ENCODE data around the gene TYW3.

DNA sequence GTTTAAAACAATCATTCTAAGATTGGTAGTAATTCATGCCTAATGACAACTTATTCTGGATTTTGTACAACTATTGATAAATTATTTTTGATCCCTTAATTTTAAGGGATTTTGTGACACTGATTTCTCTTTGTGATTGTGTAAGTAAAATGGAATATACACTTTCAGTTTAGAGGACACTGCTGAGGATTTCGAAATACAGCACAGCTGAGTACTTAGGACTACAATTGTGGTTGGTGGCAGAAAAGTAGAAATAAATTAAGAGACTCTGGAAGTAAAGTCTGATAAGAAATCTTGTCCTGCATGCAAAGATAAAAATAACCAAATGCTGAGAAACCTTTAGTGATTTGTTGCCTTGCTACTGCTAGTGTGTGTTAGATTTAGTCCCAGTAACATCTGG, 40.0 kb downstream of the TYW3 start:
- TF ChIP-seq, protein P1, sequence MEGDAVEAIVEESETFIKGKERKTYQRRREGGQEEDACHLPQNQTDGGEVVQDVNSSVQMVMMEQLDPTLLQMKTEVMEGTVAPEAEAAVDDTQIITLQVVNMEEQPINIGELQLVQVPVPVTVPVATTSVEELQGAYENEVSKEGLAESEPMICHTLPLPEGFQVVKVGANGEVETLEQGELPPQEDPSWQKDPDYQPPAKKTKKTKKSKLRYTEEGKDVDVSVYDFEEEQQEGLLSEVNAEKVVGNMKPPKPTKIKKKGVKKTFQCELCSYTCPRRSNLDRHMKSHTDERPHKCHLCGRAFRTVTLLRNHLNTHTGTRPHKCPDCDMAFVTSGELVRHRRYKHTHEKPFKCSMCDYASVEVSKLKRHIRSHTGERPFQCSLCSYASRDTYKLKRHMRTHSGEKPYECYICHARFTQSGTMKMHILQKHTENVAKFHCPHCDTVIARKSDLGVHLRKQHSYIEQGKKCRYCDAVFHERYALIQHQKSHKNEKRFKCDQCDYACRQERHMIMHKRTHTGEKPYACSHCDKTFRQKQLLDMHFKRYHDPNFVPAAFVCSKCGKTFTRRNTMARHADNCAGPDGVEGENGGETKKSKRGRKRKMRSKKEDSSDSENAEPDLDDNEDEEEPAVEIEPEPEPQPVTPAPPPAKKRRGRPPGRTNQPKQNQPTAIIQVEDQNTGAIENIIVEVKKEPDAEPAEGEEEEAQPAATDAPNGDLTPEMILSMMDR (IDR thresholded peaks at IDR 0.05) = no peak
- TF ChIP-seq POLR2A (IDR thresholded peaks at IDR 0.05) = no peak
